GM23338 (cell line): ENCODE data around the gene IQCM. TPM values are rescaled to one million over a fixed set of nuclear protein-coding genes. Genes with fewer than 3 reads are reported as not detected.

Experiments
- ATAC-seq: fragments of 200-7000 bp; cut with Tn5 transposase; 3 replicates; pipeline ENCODE4 v1.9.1; 2020
- DNase-seq: peaks from one replicate; pipeline ENCODE4 v3.0.0-alpha.2; 2015; ENCODE audit warnings: low spot score
- H2AFZ ChIP-seq: fragments of 200-600 bp; sonication (generic); 2 replicates; pipeline ENCODE4 v1.8.0; 2016; ENCODE audit warnings: antibody characterized with exemption, mild to moderate bottlenecking, moderate library complexity
- H3F3A ChIP-seq: fragments of 200-600 bp; sonication (generic); replicated peaks from 2 replicates; pipeline ENCODE4 v1.8.0; 2017; ENCODE audit warnings: antibody characterized with exemption, mixed run types, low read depth
- H3K27ac ChIP-seq: fragments of 200-600 bp; sonication (generic); 2 replicates; pipeline ENCODE4 v1.6.1; 2016; ENCODE audit warnings: low read depth
- H3K27me3 ChIP-seq: fragments of 200-600 bp; sonication (generic); 2 replicates; pipeline ENCODE4 v1.8.0; 2016; ENCODE audit warnings: mild to moderate bottlenecking, mixed run types, moderate library complexity; ENCODE audit not compliant: insufficient read depth
- H3K36me3 ChIP-seq: fragments of 200-600 bp; sonication (generic); 2 replicates; pipeline ENCODE4 v1.8.0; 2016; ENCODE audit warnings: mild to moderate bottlenecking; ENCODE audit not compliant: insufficient read depth
- H3K4me1 ChIP-seq: fragments of 200-600 bp; sonication (generic); 2 replicates; pipeline ENCODE4 v1.8.0; 2016; ENCODE audit warnings: mild to moderate bottlenecking, moderate library complexity; ENCODE audit not compliant: insufficient read depth
- H3K4me2 ChIP-seq: fragments of 200-600 bp; sonication (generic); 2 replicates; pipeline ENCODE4 v1.7.1; 2017; ENCODE audit warnings: mixed run types
- H3K4me3 ChIP-seq: fragments of 200-600 bp; sonication (generic); 2 replicates; pipeline ENCODE4 v1.6.1; 2016; ENCODE audit warnings: mixed run types
- H3K79me2 ChIP-seq: fragments of 200-600 bp; sonication (generic); replicated peaks from 2 replicates; pipeline ENCODE4 v1.8.0; 2017; ENCODE audit warnings: mild to moderate bottlenecking; ENCODE audit not compliant: insufficient read depth
- H3K9me2 ChIP-seq: fragments of 200-600 bp; sonication (generic); 2 replicates; pipeline ENCODE4 v1.8.0; 2017; ENCODE audit not compliant: insufficient read depth
- H4K20me1 ChIP-seq: fragments of 200-600 bp; sonication (generic); replicated peaks from 2 replicates; pipeline ENCODE4 v1.8.0; 2017; ENCODE audit warnings: mild to moderate bottlenecking; ENCODE audit not compliant: insufficient read depth
- H3K27ac Mint-ChIP-seq: 2 replicates; pipeline ENCODE4 v1.8.0; 2020; ENCODE audit warnings: inconsistent platforms, mild to moderate bottlenecking, moderate library complexity, mixed read lengths
- H3K27me3 Mint-ChIP-seq: 3 replicates; pipeline ENCODE4 v1.8.0; 2022; ENCODE audit warnings: low read depth, mild to moderate bottlenecking, moderate library complexity, mixed read lengths, inconsistent platforms; ENCODE audit not compliant: insufficient read depth, poor library complexity
- H3K36me3 Mint-ChIP-seq: 3 replicates; pipeline ENCODE4 v1.8.0; 2021; ENCODE audit warnings: low read depth, mild to moderate bottlenecking, inconsistent platforms, moderate library complexity, mixed read lengths
- H3K4me1 Mint-ChIP-seq: 3 replicates; pipeline ENCODE4 v1.8.0; 2020; ENCODE audit warnings: mild to moderate bottlenecking, inconsistent platforms, mixed read lengths
- H3K4me3 Mint-ChIP-seq: 3 replicates; pipeline ENCODE4 v1.8.0; 2021; ENCODE audit warnings: moderate library complexity, mild to moderate bottlenecking, inconsistent platforms, mixed read lengths
- H3K9me3 Mint-ChIP-seq: 3 replicates; pipeline ENCODE4 v1.8.0; 2020; ENCODE audit warnings: moderate library complexity, mild to moderate bottlenecking, inconsistent platforms, mixed read lengths
- EZH2 ChIP-seq: fragments of 200-600 bp; sonication (generic); IDR thresholded peaks from one replicate; pipeline ENCODE4 v1.8.0; 2017; ENCODE audit warnings: antibody characterized with exemption, mild to moderate bottlenecking, low read depth; ENCODE audit not compliant: unreplicated experiment
- polyA plus RNA-seq: library from polyadenylated mRNA; unstranded; fragments of >200 nt; fragmentation: Nextera tagmentation; extraction: Ambion mirVana; gene quantifications from 2 replicates; pipeline ENCODE4 v1.2.1, GENCODE V29; 2016
- total RNA-seq: library from RNA; depleted of rRNA; stranded (reverse); fragments of >200 nt; shearing (Covaris generic); gene quantifications from 2 replicates; pipeline ENCODE4 v1.2.3, GENCODE V29; 2014
- TF ChIP-seq, protein P1 (sequence below): fragments of 250-450 bp; sonication (Bioruptor Pico); IDR thresholded peaks from 2 replicates; pipeline ENCODE4 v1.5.0; 2020; ENCODE audit warnings: mild to moderate bottlenecking, moderate library complexity
- TF ChIP-seq, protein P2 (sequence below), 2 experiments: fragments of 200-600 bp in 1 of 2; sonication (generic) in 1 of 2; conservative IDR thresholded peaks; 2 replicates each; pipeline versions ENCODE4 v1.5.1 to v1.6.1; 2016 to 2017; ENCODE audit warnings: antibody characterized with exemption in 2 of 2, low read depth in 2 of 2, mild to moderate bottlenecking in 2 of 2, moderate library complexity in 1 of 2

IQCM gene
- total and polyA plus RNA-seq, 2 experiments from 2014 or later, result not detected

DNA sequence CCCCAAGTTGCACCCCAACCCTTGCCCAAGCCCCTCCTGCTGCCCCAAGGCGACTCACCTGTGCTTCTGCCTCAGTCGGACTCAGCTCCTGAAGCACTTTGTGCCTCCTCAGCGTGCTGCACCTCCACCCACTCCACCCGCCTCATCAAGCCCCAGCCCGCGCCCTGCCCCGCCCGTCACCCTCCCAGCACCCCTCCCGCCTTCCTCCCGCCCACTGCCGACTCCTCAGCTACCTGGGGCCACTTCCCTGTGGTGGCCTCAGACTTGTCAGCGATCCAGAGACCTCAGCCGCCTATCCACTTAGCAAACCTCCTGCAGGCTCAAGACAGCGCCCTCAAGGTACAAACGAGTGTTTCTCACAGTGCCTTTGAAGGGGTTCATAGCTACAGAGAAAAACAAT, 19.6 kb upstream of the IQCM start:
- no peaks in the 10 kb centered on the region for H3K27me3 ChIP-seq
- Mint-ChIP-seq H3K9me3 (no peaks in the 10 kb centered on the region), H3K36me3 (no peaks in the 10 kb centered on the region), H3K27ac (peak overlapping the region; percentile 42; the same call in 1 of the 2 replicates), H3K4me3 (no peak overlapping the region), H3K27me3 (peaks cover 1% of the 10 kb centered on the region), H3K4me1 (no peaks in the 10 kb centered on the region; the same call in 2 of the 3 replicates)
- DNase-seq, result peak; percentile 26
- no peaks in the 10 kb centered on the region for H3K4me1 ChIP-seq
- no peaks in the 10 kb centered on the region for H3K36me3 ChIP-seq
- H3K27ac ChIP-seq, result no peak overlapping the region
- H3K79me2 ChIP-seq, result no peaks in the 10 kb centered on the region
- ATAC-seq, result peak; percentile 25
- no peaks in the 10 kb centered on the region for H3F3A ChIP-seq
- H3K4me2 ChIP-seq, result no peak overlapping the region
- H3K9me2 ChIP-seq, result 0 out of 2 replicates have a peak, but pooled peaks cover 2% of the 10 kb centered on the region
- TF ChIP-seq, protein P1, sequence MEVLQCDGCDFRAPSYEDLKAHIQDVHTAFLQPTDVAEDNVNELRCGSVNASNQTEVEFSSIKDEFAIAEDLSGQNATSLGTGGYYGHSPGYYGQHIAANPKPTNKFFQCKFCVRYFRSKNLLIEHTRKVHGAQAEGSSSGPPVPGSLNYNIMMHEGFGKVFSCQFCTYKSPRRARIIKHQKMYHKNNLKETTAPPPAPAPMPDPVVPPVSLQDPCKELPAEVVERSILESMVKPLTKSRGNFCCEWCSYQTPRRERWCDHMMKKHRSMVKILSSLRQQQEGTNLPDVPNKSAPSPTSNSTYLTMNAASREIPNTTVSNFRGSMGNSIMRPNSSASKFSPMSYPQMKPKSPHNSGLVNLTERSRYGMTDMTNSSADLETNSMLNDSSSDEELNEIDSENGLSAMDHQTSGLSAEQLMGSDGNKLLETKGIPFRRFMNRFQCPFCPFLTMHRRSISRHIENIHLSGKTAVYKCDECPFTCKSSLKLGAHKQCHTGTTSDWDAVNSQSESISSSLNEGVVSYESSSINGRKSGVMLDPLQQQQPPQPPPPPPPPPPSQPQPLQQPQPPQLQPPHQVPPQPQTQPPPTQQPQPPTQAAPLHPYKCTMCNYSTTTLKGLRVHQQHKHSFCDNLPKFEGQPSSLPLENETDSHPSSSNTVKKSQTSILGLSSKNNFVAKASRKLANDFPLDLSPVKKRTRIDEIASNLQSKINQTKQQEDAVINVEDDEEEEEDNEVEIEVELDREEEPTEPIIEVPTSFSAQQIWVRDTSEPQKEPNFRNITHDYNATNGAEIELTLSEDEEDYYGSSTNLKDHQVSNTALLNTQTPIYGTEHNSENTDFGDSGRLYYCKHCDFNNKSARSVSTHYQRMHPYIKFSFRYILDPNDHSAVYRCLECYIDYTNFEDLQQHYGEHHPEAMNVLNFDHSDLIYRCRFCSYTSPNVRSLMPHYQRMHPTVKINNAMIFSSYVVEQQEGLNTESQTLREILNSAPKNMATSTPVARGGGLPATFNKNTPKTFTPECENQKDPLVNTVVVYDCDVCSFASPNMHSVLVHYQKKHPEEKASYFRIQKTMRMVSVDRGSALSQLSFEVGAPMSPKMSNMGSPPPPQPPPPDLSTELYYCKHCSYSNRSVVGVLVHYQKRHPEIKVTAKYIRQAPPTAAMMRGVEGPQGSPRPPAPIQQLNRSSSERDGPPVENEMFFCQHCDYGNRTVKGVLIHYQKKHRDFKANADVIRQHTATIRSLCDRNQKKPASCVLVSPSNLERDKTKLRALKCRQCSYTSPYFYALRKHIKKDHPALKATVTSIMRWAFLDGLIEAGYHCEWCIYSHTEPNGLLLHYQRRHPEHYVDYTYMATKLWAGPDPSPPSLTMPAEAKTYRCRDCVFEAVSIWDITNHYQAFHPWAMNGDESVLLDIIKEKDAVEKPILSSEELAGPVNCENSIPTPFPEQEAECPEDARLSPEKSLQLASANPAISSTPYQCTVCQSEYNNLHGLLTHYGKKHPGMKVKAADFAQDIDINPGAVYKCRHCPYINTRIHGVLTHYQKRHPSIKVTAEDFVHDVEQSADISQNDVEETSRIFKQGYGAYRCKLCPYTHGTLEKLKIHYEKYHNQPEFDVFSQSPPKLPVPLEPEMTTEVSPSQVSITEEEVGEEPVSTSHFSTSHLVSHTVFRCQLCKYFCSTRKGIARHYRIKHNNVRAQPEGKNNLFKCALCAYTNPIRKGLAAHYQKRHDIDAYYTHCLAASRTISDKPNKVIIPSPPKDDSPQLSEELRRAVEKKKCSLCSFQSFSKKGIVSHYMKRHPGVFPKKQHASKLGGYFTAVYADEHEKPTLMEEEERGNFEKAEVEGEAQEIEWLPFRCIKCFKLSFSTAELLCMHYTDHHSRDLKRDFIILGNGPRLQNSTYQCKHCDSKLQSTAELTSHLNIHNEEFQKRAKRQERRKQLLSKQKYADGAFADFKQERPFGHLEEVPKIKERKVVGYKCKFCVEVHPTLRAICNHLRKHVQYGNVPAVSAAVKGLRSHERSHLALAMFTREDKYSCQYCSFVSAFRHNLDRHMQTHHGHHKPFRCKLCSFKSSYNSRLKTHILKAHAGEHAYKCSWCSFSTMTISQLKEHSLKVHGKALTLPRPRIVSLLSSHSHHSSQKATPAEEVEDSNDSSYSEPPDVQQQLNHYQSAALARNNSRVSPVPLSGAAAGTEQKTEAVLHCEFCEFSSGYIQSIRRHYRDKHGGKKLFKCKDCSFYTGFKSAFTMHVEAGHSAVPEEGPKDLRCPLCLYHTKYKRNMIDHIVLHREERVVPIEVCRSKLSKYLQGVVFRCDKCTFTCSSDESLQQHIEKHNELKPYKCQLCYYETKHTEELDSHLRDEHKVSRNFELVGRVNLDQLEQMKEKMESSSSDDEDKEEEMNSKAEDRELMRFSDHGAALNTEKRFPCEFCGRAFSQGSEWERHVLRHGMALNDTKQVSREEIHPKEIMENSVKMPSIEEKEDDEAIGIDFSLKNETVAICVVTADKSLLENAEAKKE (CRISPR knock-in tag), result no peak
- TF ChIP-seq EZH2, result no peak
- TF ChIP-seq, protein P2, sequence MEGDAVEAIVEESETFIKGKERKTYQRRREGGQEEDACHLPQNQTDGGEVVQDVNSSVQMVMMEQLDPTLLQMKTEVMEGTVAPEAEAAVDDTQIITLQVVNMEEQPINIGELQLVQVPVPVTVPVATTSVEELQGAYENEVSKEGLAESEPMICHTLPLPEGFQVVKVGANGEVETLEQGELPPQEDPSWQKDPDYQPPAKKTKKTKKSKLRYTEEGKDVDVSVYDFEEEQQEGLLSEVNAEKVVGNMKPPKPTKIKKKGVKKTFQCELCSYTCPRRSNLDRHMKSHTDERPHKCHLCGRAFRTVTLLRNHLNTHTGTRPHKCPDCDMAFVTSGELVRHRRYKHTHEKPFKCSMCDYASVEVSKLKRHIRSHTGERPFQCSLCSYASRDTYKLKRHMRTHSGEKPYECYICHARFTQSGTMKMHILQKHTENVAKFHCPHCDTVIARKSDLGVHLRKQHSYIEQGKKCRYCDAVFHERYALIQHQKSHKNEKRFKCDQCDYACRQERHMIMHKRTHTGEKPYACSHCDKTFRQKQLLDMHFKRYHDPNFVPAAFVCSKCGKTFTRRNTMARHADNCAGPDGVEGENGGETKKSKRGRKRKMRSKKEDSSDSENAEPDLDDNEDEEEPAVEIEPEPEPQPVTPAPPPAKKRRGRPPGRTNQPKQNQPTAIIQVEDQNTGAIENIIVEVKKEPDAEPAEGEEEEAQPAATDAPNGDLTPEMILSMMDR (conservative IDR thresholded peaks at IDR 0.05; ENCODE audit: low read depth in 2 of 2), result 0 out of 4 replicates have a peak, but pooled peaks of 1 of the 2 experiments have one; percentile 4
- peak overlapping the region; percentile 81 for H2AFZ ChIP-seq
- H4K20me1 ChIP-seq, result no peaks in the 10 kb centered on the region
- H3K4me3 ChIP-seq, result no peak overlapping the region
